Esophagus squamous epithelium (tissue), 5 donors: Measurements from ENCODE around the gene BHLHE41. TPM values are rescaled to one million over a fixed set of nuclear protein-coding genes. Genes with fewer than 3 reads are reported as not detected.
A peak's percentile ranks its signal among the peaks of the same experiment; 100 is the strongest.

ENCODE experiments used
- DNase-seq: peaks from one replicate; lab custom pipeline; 2025; lab: John Stamatoyannopoulos, UW
- H3K27ac ChIP-seq, 4 donors: fragments of 200-600 bp; sonication (generic); one replicate each; pipeline ENCODE4 v1.5.1; 2016 to 2019; ENCODE audit warnings: mild to moderate bottlenecking in 1 of 4
- H3K27me3 ChIP-seq, 4 donors: fragments of 200-600 bp; sonication (generic); 1 replicate in 3 of 4; 2 replicates in 1 of 4; pipeline versions ENCODE4 v1.5.1 to v1.6.0; 2017 to 2021; ENCODE audit warnings: antibody characterized with exemption in 1 of 4
- H3K36me3 ChIP-seq, 3 donors: fragments of 200-600 bp; sonication (generic); one replicate each; pipeline ENCODE4 v1.5.1; 2016 to 2019
- H3K4me1 ChIP-seq, 3 donors: fragments of 200-600 bp; sonication (generic); one replicate each; pipeline ENCODE4 v1.5.1; 2017 to 2019
- H3K4me3 ChIP-seq, 4 donors: fragments of 200-600 bp; sonication (generic); 1 replicate in 3 of 4; 2 replicates in 1 of 4; pipeline ENCODE4 v1.5.1; 2016 to 2019; ENCODE audit warnings: mild to moderate bottlenecking in 2 of 4, moderate library complexity in 1 of 4
- H3K9me3 ChIP-seq, 3 donors: fragments of 200-600 bp; sonication (generic); one replicate each; pipeline ENCODE4 v1.5.1; 2016 to 2019
- CTCF ChIP-seq, 6 experiments: fragments of 450-650 bp in 4 of 6; fragments of 200-600 bp in 2 of 6; sonication (generic) in 2 of 6; IDR thresholded peaks; one replicate each; pipeline ENCODE4 v1.5.1; 2016 to 2019; ENCODE audit warnings: antibody characterized with exemption in 6 of 6, mild to moderate bottlenecking in 4 of 6, moderate library complexity in 4 of 6
- POLR2A ChIP-seq, 4 donors: fragments of 450-650 bp; IDR thresholded peaks; one replicate each; pipeline ENCODE4 v1.6.1; 2017; ENCODE audit warnings: antibody characterized with exemption in 4 of 4, mild to moderate bottlenecking in 4 of 4, moderate library complexity in 3 of 4
- WGBS, 2 donors: methylation state at CpG; one replicate each; pipeline ENCODE4 v1.1.5; 2018; 5-methylcytosine and 5-hydroxymethylcytosine counted together
- intact Hi-C: fragments of 100-400 bp; cut with DNase I; formaldehyde crosslinking; loops from one replicate; pipeline ENCODE4 v1.15.0; 2022
- total RNA-seq, 4 donors: library from RNA; depleted of rRNA; stranded (reverse); fragments of >200 nt; gene quantifications; one replicate each; pipeline ENCODE4 v1.1.0, GENCODE V29; 2016
- donor health status: DM: yes; HTN: yes; CAD: no.

BHLHE41 gene
- total RNA-seq, 4 donors from 2014 or later: 0.48 to 14.3 (median 1.7) TPM

GRCh38 chr12:26123482-26123980, 1.3 kb downstream of the BHLHE41 start:
- H3K4me3 ChIP-seq: peak overlapping the region; percentile 45 to 83 (median 64)
- no peaks in the 10 kb centered on the region for H3K9me3 ChIP-seq
- TF ChIP-seq POLR2A (IDR thresholded peaks at IDR 0.05): peak in 1 of 4 donors; percentile 17
- TF ChIP-seq CTCF (IDR thresholded peaks at IDR 0.05): no peak
- DNase-seq: no peak
- intact Hi-C loops: no loop called here
- 12 to 19% methylated on average over 8 of the region's 8 CpGs for WGBS, 2 donors
- no peaks in the 10 kb centered on the region for H3K36me3 ChIP-seq
- H3K27me3 ChIP-seq: peaks cover 0 to 73% (median 3%) of the 10 kb centered on the region in 4 donors
- peaks cover 24 to 63% (median 45%) of the 10 kb centered on the region in 3 donors for H3K4me1 ChIP-seq
- peak overlapping the region; percentile 78 to 96 (median 93) for H3K27ac ChIP-seq

GRCh38 chr12:26122681-26123481, 2.0 kb downstream of the BHLHE41 start:
- Histone ChIP-seq H3K27me3 (peaks cover 0 to 67% (median 3%) of the 10 kb centered on the region in 4 donors), H3K27ac (peak overlapping the region; percentile 78 to 96 (median 93)), H3K4me1 (peaks cover 24 to 63% (median 45%) of the 10 kb centered on the region in 3 donors), H3K4me3 (peak overlapping the region; percentile 45 to 83 (median 64)), H3K9me3 (no peaks in the 10 kb centered on the region), H3K36me3 (no peaks in the 10 kb centered on the region)
- intact Hi-C loops: no loop called here
- TF ChIP-seq POLR2A (IDR thresholded peaks at IDR 0.05): peak in 1 of 4 donors; percentile 37
- TF ChIP-seq CTCF (IDR thresholded peaks at IDR 0.05): peak in 4 of 6 experiments; percentile 13 to 43 (median 35)
- no peak for DNase-seq
- 1% methylated on average over 20 to 25 of the region's 69 CpGs for WGBS, 2 donors

GRCh38 chr12:26122061-26122680, 2.7 kb downstream of the BHLHE41 start:
- no peaks in the 10 kb centered on the region for H3K9me3 ChIP-seq
- 0% methylated on average over 1 of the region's 88 CpGs; no CpG with 5 or more reads in 1 of the 2 donors for WGBS, 2 donors
- no peaks in the 10 kb centered on the region for H3K36me3 ChIP-seq
- H3K27ac ChIP-seq: peak overlapping the region; percentile 78 to 96 (median 93)
- peaks cover 0 to 60% (median 3%) of the 10 kb centered on the region in 4 donors for H3K27me3 ChIP-seq
- peaks cover 23 to 63% (median 45%) of the 10 kb centered on the region in 3 donors for H3K4me1 ChIP-seq
- intact Hi-C loops: no loop called here
- TF ChIP-seq POLR2A (IDR thresholded peaks at IDR 0.05) (no peak), CTCF (IDR thresholded peaks at IDR 0.05) (no peak)
- H3K4me3 ChIP-seq: peak overlapping the region; percentile 45 to 83 (median 64)
- no peak for DNase-seq

- Histone ChIP-seq H3K9me3 (no peaks in the 10 kb centered on the region), H3K27ac (peak overlapping the region; percentile 78 to 96 (median 93)), H3K4me1 (peaks cover 17 to 56% (median 41%) of the 10 kb centered on the region in 3 donors), H3K4me3 (peak overlapping the region; percentile 45 to 83 (median 64)), H3K27me3 (peaks cover 0 to 53% (median 3%) of the 10 kb centered on the region in 4 donors), H3K36me3 (no peaks in the 10 kb centered on the region)
- TF ChIP-seq CTCF (IDR thresholded peaks at IDR 0.05): no peak
- peak in 1 of 4 donors; percentile 24 for TF ChIP-seq POLR2A (IDR thresholded peaks at IDR 0.05)
- DNase-seq: no peak
- intact Hi-C loops: no loop called here
- WGBS, 2 donors: 45 to 51% methylated on average over 12 to 15 of the region's 15 CpGs
Observed at GRCh38 chr12:26121323-26122060, 3.3 kb downstream of the BHLHE41 start.
